ENCODE data around the gene NFAM1. TPM values are rescaled to one million over a fixed set of nuclear protein-coding genes. Genes with fewer than 3 reads are reported as not detected.

NFAM1 gene
- total RNA-seq, 2 donors from 2014 or later = 0.74 to 3.5 TPM

- H3K4me1 ChIP-seq = no peaks in the 10 kb centered on the region
- no peaks in the 10 kb centered on the region for H3K9me3 ChIP-seq
- TF ChIP-seq CTCF (IDR thresholded peaks at IDR 0.05) = no peak
- peak overlapping the region; percentile 55 to 58 for H3K27ac ChIP-seq
- H3K27me3 ChIP-seq = no peaks in the 10 kb centered on the region
- H3K4me3 ChIP-seq = no peak overlapping the region
- peak; percentile 67 for DNase-seq (ENCODE audit: low spot score)
- H3K36me3 ChIP-seq = no peaks in the 10 kb centered on the region
Measured at GRCh38 chr22:42396621-42397331, 35.4 kb downstream of the NFAM1 start.

- H3K4me1 ChIP-seq = no peaks in the 10 kb centered on the region
- no peaks in the 10 kb centered on the region for H3K36me3 ChIP-seq
- DNase-seq (ENCODE audit: low spot score) = no peak
- H3K27ac ChIP-seq = no peak overlapping the region
- H3K27me3 ChIP-seq = no peaks in the 10 kb centered on the region
- H3K9me3 ChIP-seq = no peaks in the 10 kb centered on the region
- TF ChIP-seq CTCF (IDR thresholded peaks at IDR 0.05) = no peak
- no peak overlapping the region for H3K4me3 ChIP-seq
Measured at GRCh38 chr22:42389143-42389542, 43.1 kb downstream of the NFAM1 start.

- TF ChIP-seq CTCF (IDR thresholded peaks at IDR 0.05) = no peak
- H3K36me3 ChIP-seq = no peaks in the 10 kb centered on the region
- no peaks in the 10 kb centered on the region for H3K4me1 ChIP-seq
- no peaks in the 10 kb centered on the region for H3K9me3 ChIP-seq
- H3K4me3 ChIP-seq = no peak overlapping the region
- no peaks in the 10 kb centered on the region for H3K27me3 ChIP-seq
- no peak for DNase-seq (ENCODE audit: low spot score)
- H3K27ac ChIP-seq = no peak overlapping the region
Measured at GRCh38 chr22:42388130-42388797, 43.9 kb downstream of the NFAM1 start.

GRCh38 chr22:42387631-42388030, 44.6 kb downstream of the NFAM1 start:
- H3K27ac ChIP-seq = no peak overlapping the region
- H3K9me3 ChIP-seq = no peaks in the 10 kb centered on the region
- H3K36me3 ChIP-seq = no peaks in the 10 kb centered on the region
- no peaks in the 10 kb centered on the region for H3K27me3 ChIP-seq
- no peak overlapping the region for H3K4me3 ChIP-seq
- no peaks in the 10 kb centered on the region for H3K4me1 ChIP-seq
- TF ChIP-seq CTCF (IDR thresholded peaks at IDR 0.05) = no peak
- DNase-seq (ENCODE audit: low spot score) = no peak

GRCh38 chr22:42385696-42386095, 46.5 kb downstream of the NFAM1 start:
- Histone ChIP-seq H3K27me3 (no peaks in the 10 kb centered on the region), H3K36me3 (no peaks in the 10 kb centered on the region), H3K4me1 (no peaks in the 10 kb centered on the region), H3K9me3 (no peaks in the 10 kb centered on the region), H3K4me3 (no peak overlapping the region), H3K27ac (no peak overlapping the region)
- no peak for TF ChIP-seq CTCF (IDR thresholded peaks at IDR 0.05)
- DNase-seq (ENCODE audit: low spot score) = no peak
